ENCODE results near the gene VWCE. TPM values are rescaled to one million over a fixed set of nuclear protein-coding genes. Genes with fewer than 3 reads are reported as not detected.

The VWCE gene
- 2.3 and 3.3 TPM in 2 replicates for total RNA-seq

- peak in 1 of 2 donors; percentile 62 for DNase-seq (ENCODE audit: low read depth in 2 of 2)
These were observed at the start of gene VWCE for GRCh38 chr11:61294717-61295595. Gene VWCE, minus strand, starts transcription at chr11:61295316. Its CDS starts 279 bp downstream, at chr11:61295037.

GRCh38 chr11:61343792-61344745, 49.0 kb upstream of the VWCE start:
- no peak for DNase-seq (ENCODE audit: low read depth in 2 of 2)

- DNase-seq (ENCODE audit: low read depth in 2 of 2), result no peak
These were observed 47.2 kb upstream of the VWCE start for GRCh38 chr11:61342207-61342803.

- no peak for DNase-seq (ENCODE audit: low read depth in 2 of 2)
These were observed 46.6 kb upstream of the VWCE start for GRCh38 chr11:61341706-61342105.

GRCh38 chr11:61340979-61341378, 45.9 kb upstream of the VWCE start:
- no peak for DNase-seq (ENCODE audit: low read depth in 2 of 2)

GRCh38 chr11:61339490-61339878, 44.4 kb upstream of the VWCE start:
- DNase-seq (ENCODE audit: low read depth in 2 of 2), result no peak

GRCh38 chr11:61338783-61339489, 43.8 kb upstream of the VWCE start:
- no peak for DNase-seq (ENCODE audit: low read depth in 2 of 2)

GRCh38 chr11:61337706-61338470, 42.8 kb upstream of the VWCE start:
- no peak for DNase-seq (ENCODE audit: low read depth in 2 of 2)

- DNase-seq (ENCODE audit: low read depth in 2 of 2), result peak; percentile 64 to 80
These were observed 41.2 kb upstream of the VWCE start for GRCh38 chr11:61336171-61336935.

- DNase-seq (ENCODE audit: low read depth in 2 of 2), result no peak
These were observed 40.2 kb upstream of the VWCE start for GRCh38 chr11:61335355-61335710.

GRCh38 chr11:61334434-61335354, 39.6 kb upstream of the VWCE start:
- no peak for DNase-seq (ENCODE audit: low read depth in 2 of 2)

GRCh38 chr11:61333550-61334433, 38.7 kb upstream of the VWCE start:
- DNase-seq (ENCODE audit: low read depth in 2 of 2), result no peak

GRCh38 chr11:61332797-61333549, 37.9 kb upstream of the VWCE start, which contains the start of the genes DDB1 and TKFC:
Gene DDB1, minus strand, starts transcription at chr11:61333105. Its CDS starts 137 bp downstream, at chr11:61332968.
Gene TKFC, plus strand, starts transcription at chr11:61333228. Its CDS starts 1,501 bp downstream, at chr11:61334729.
- peak; percentile 71 to 94 for DNase-seq (ENCODE audit: low read depth in 2 of 2)

- DNase-seq (ENCODE audit: low read depth in 2 of 2), result peak in 1 of 2 donors; percentile 42
These were observed 37.2 kb upstream of the VWCE start for GRCh38 chr11:61332281-61332796.

GRCh38 chr11:61331651-61332050, 36.5 kb upstream of the VWCE start:
- DNase-seq (ENCODE audit: low read depth in 2 of 2), result no peak

GRCh38 chr11:61329871-61330270, 34.8 kb upstream of the VWCE start:
- DNase-seq (ENCODE audit: low read depth in 2 of 2), result no peak

Measured in dermis microvascular lymphatic vessel endothelial cell (primary cell).